ENCODE data around the gene CXCL12. TPM values are rescaled to one million over a fixed set of nuclear protein-coding genes. Genes with fewer than 3 reads are reported as not detected.

The CXCL12 gene
- total RNA-seq, 2 experiments from 2014 or later: not detected

DNA sequence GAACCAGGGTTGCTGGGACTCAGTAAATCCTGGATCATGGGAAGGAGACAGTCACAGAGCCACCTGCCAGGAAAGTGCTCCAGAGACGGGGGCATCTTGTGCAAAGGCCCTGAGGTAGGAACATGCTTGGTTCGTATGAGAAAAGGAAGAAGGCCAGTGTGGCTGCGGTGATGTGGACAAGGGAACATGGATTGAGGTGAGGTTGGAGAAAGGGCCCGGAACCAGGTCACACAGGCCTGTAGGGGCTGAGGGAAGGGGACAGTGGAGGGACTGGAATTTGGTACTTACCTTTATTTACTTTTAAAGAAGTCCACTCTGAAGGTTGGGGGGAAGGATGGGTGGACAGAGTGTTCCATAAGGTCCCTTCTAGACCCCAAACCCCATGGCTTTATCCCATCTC lies 32.9 kb upstream of the CXCL12 start:
- ChIA-PET POLR2A (no interaction called here), CTCF (no interaction called here)
- Mint-ChIP-seq H3K27me3 (peaks cover 16% of the 10 kb centered on the region), H3K4me3 (no peak overlapping the region), H3K27ac (no peak overlapping the region), H3K9me3 (ENCODE audit: low read depth) (no peaks in the 10 kb centered on the region), H3K4me1 (no peaks in the 10 kb centered on the region), H3K36me3 (ENCODE audit: low read depth) (no peaks in the 10 kb centered on the region)
- DNase-seq (no peak), ATAC-seq (no peak)
- intact Hi-C loops (cut with DNase I, micrococcal nuclease): no loop called here

DNA sequence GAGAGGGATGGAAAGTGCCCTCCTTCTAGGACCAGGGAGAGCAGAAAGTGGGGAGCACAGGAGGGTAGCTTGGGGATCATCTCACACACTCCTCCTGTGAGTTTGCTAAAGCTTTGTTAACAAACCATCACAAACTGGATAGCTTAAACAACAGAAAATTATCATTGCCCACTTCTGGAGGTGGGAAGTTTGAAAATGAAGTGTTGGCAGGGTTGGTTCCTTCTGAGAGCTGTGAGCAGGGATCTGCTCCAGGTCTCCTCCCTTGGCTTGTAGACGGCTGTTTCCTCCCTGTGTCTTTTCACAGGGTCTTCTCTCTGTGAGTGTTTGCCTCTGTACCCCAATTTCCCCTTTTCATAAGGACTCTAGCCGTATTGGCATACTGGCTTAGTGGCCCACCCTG lies 32.0 kb upstream of the CXCL12 start:
- intact Hi-C loops (cut with DNase I, micrococcal nuclease): no loop called here
- Mint-ChIP-seq H3K4me3 (no peak overlapping the region), H3K9me3 (ENCODE audit: low read depth) (no peaks in the 10 kb centered on the region), H3K27ac (no peak overlapping the region), H3K4me1 (no peaks in the 10 kb centered on the region), H3K36me3 (ENCODE audit: low read depth) (no peaks in the 10 kb centered on the region), H3K27me3 (peaks cover 20% of the 10 kb centered on the region)
- ChIA-PET POLR2A (no interaction called here), CTCF (no interaction called here)
- ATAC-seq (no peak), DNase-seq (no peak)

GRCh38 chr10:44416021-44416771 lies 31.3 kb upstream of the CXCL12 start:
- no peak for ATAC-seq
- H3K4me3 Mint-ChIP-seq: no peak overlapping the region

GRCh38 chr10:44415121-44415520 lies 30.2 kb upstream of the CXCL12 start:
- CTCF ChIA-PET: no interaction called here
- H3K36me3 Mint-ChIP-seq (ENCODE audit: low read depth): no peaks in the 10 kb centered on the region

More at GRCh38 chr10:44416021-44416771, 31.3 kb upstream of the CXCL12 start:
- Mint-ChIP-seq H3K27me3 (peaks cover 22% of the 10 kb centered on the region), H3K9me3 (ENCODE audit: low read depth) (no peaks in the 10 kb centered on the region), H3K36me3 (ENCODE audit: low read depth) (no peaks in the 10 kb centered on the region), H3K4me1 (no peaks in the 10 kb centered on the region), H3K27ac (no peak overlapping the region)
- ChIA-PET POLR2A (no interaction called here), CTCF (no interaction called here)
- intact Hi-C loops (cut with DNase I, micrococcal nuclease): no loop called here
- no peak for DNase-seq

GRCh38 chr10:44413416-44413815 lies 28.5 kb upstream of the CXCL12 start:
- H3K27ac Mint-ChIP-seq: no peak overlapping the region
- ChIA-PET CTCF (no interaction called here), POLR2A (no interaction called here)
- ATAC-seq: no peak
- H3K4me1 Mint-ChIP-seq: no peaks in the 10 kb centered on the region
- DNase-seq: no peak
- no peaks in the 10 kb centered on the region for H3K36me3 Mint-ChIP-seq (ENCODE audit: low read depth)
- no peaks in the 10 kb centered on the region for H3K9me3 Mint-ChIP-seq (ENCODE audit: low read depth)
- intact Hi-C loops (cut with DNase I, micrococcal nuclease): no loop called here
- peaks cover 29% of the 10 kb centered on the region for H3K27me3 Mint-ChIP-seq
- no peak overlapping the region for H3K4me3 Mint-ChIP-seq

More at GRCh38 chr10:44415121-44415520, 30.2 kb upstream of the CXCL12 start:
- no peak for ATAC-seq
- H3K27ac Mint-ChIP-seq: no peak overlapping the region
- no peaks in the 10 kb centered on the region for H3K9me3 Mint-ChIP-seq (ENCODE audit: low read depth)
- DNase-seq: no peak
- H3K27me3 Mint-ChIP-seq: peaks cover 22% of the 10 kb centered on the region
- POLR2A ChIA-PET: no interaction called here
- H3K4me3 Mint-ChIP-seq: no peak overlapping the region
- H3K4me1 Mint-ChIP-seq: no peaks in the 10 kb centered on the region
- intact Hi-C loops (cut with DNase I, micrococcal nuclease): no loop called here

DNA sequence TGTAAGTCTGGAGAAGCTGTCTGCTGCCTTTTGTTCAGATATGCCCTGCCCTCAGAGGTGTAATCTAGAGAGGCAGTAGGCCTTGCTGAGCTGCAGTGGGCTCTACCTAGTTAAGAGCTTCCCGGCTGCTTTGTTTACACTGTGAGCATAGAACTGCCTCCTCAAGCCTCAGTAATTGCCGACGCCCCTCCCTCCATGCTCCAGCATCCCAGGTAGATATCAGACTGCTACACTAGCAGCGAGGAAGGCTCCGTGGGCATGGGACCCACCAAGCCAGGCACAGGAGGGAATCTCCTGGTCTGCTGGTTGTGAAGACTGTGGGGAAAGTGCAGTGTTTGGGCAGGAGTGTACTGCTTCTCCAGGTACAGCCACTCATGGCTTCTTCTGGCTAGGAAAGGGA lies 26.4 kb upstream of the CXCL12 start:
- no peak for ATAC-seq
- Mint-ChIP-seq H3K9me3 (ENCODE audit: low read depth) (no peaks in the 10 kb centered on the region), H3K27ac (no peak overlapping the region), H3K36me3 (ENCODE audit: low read depth) (no peaks in the 10 kb centered on the region), H3K4me3 (no peak overlapping the region), H3K4me1 (no peaks in the 10 kb centered on the region), H3K27me3 (peaks cover 20% of the 10 kb centered on the region)
- ChIA-PET CTCF (no interaction called here), POLR2A (no interaction called here)
- DNase-seq: no peak
- intact Hi-C loops (cut with DNase I, micrococcal nuclease): no loop called here

DNA sequence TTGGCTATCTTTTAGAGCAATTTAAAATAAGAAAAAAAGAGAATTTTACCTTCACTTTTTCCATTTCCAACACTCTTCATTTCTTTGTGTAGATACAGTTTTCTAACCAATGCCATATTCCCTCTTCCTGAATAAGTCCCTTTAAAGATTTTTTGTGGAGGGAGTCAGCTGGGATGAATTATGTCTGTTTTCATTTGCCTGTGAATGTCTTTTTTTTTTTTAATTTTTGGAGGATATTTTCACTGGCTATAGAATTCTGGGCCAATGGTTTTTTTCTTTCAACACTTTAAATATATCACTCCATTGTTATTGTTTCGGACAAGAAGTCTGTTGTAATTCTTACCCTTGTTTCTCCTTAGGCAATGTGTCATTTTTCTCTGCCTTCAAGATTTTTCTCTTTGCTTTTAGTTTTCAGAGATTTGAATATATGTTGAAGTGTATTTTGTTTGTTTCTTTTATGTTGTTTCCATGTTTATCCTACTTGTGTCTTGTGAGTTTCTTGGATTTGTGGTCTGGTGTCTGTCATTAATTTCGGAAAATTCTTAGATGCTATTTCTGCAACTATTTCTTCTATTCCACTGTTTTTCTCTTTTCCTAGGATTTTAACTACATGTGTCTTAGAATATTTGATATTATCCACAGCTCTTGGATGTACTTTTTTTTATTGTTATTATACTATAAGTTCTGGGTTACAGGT lies 20.0 kb upstream of the CXCL12 start:
- intact Hi-C loops (cut with DNase I, micrococcal nuclease): no loop called here
- Mint-ChIP-seq H3K4me1 (no peaks in the 10 kb centered on the region), H3K36me3 (ENCODE audit: low read depth) (no peaks in the 10 kb centered on the region)

DNA sequence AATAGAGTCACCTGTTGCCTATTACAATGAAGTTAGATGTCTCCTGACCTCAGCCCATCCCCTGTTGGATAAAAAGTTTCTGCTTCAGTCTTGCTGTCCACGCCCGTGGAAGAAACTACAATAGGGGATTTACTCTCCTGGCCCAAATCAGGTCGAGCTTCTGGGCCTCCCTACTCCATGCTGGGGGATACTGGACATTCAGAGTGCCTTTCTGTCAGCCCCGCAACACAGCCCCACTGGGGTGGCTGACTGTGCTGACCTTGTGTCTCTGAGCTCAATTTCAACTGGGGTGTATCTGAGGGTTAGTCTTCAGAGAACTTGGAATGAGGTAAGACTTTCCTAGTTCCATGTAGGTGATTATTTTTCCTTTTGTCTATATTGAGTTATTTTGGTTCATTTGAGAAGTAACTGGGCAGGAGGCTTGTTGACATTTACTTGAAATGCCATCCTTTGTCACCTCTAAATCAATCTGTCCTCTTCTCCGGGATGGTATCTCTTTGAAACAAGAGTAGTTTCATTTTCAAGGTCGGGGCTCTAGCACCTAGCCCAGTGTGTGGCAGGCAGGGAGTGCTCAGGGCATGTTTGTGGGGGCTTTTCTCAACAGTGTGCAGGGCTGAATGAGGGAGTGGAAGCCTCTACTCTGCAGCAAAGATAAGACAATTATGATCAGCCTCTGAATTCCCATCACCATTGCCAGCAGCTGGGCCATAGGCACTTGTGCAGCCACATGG lies 17.7 kb upstream of the CXCL12 start:
- ChIA-PET CTCF (interaction anchor here (0.5 to 1.4 kb wide), 2 partner anchors 16 to 55 kb away, joined by 3 read pairs; no protein-coding TSS in a partner anchor), POLR2A (no interaction called here)
- Mint-ChIP-seq H3K4me1 (no peaks in the 10 kb centered on the region), H3K36me3 (ENCODE audit: low read depth) (no peaks in the 10 kb centered on the region), H3K4me3 (no peak overlapping the region), H3K27me3 (peaks cover 10% of the 10 kb centered on the region), H3K9me3 (ENCODE audit: low read depth) (no peaks in the 10 kb centered on the region), H3K27ac (no peak overlapping the region)
- no peak for ATAC-seq
- no peak for DNase-seq
- intact Hi-C loops (cut with DNase I, micrococcal nuclease): no loop called here

More for the DNA sequence above, 20.0 kb upstream of the CXCL12 start:
- ATAC-seq: no peak
- DNase-seq: no peak
- Mint-ChIP-seq H3K27ac (no peak overlapping the region), H3K9me3 (ENCODE audit: low read depth) (no peaks in the 10 kb centered on the region), H3K27me3 (peaks cover 17% of the 10 kb centered on the region), H3K4me3 (no peak overlapping the region)
- ChIA-PET POLR2A (no interaction called here), CTCF (no interaction called here)

DNA sequence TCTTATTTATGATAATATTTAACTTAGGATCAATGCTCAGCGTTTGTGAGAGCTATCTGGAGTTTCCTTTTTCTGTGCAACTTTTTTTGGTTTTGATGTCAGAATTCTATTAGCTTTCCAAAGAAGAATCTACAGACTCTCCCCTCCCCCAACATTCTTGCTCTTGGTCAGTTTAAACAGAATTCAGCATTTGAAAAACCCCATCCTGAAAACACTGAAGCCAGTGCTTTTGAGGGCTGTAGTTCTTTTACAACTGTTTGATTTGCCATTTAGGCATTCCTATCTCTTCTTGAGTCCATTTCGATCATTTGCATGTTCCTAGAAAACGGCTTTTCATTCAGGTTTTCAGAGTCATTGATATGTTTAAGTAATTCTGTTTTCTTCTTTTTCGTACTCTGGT lies 15.6 kb upstream of the CXCL12 start:
- DNase-seq: no peak

DNA sequence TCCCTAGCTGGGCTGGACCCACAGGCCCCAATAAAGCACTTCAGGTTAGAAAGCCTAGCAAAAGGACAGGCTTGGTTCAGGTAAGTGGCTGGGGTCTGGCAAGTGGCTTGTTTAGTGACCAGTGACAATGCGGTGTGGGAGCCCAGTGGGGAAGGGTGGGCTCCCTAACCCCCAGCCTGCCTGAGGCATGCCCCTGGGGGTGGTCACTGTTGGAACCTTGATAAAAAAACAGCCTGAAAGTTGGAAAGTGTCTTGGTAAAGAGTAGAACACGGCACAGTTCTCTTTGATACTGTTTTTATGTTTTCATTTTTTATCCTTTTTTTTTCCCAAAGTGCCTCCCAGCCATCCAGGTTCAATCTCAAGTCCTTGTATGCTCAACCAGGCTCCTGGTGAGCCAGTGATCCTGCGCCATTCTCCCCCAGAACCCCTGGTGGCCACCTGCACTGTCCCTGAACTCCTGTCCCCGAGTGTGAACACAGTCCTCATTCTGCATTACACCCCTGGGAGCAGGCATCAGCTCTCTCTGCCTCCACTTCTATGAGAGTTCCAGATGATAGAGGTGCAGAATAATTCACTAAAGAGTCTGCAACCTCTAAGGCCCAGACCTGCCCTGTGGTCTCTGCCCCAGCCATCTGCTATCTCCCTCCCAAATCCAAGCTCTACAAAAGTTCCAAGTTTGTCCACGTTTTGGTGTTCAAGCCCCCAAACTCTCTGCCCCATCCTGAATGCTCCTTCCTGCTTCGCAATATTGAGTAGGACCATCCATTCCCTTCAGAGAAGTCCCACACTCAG lies 15.0 kb upstream of the CXCL12 start:
- CTCF ChIA-PET: no interaction called here
- no peak for DNase-seq
- no peak for ATAC-seq

More for the DNA sequence above, 15.6 kb upstream of the CXCL12 start:
- H3K27ac Mint-ChIP-seq: no peak overlapping the region
- no peaks in the 10 kb centered on the region for H3K4me1 Mint-ChIP-seq
- H3K27me3 Mint-ChIP-seq: peaks cover 12% of the 10 kb centered on the region
- H3K36me3 Mint-ChIP-seq (ENCODE audit: low read depth): no peaks in the 10 kb centered on the region
- intact Hi-C loops (cut with DNase I, micrococcal nuclease): no loop called here
- H3K4me3 Mint-ChIP-seq: no peak overlapping the region
- no peaks in the 10 kb centered on the region for H3K9me3 Mint-ChIP-seq (ENCODE audit: low read depth)
- ChIA-PET CTCF (no interaction called here), POLR2A (no interaction called here)
- ATAC-seq: no peak

More for the DNA sequence above, 15.0 kb upstream of the CXCL12 start:
- POLR2A ChIA-PET: interaction anchor here (0.6 kb wide), 1 partner anchor 27 kb away, joined by 3 read pairs; no protein-coding TSS in a partner anchor
- Mint-ChIP-seq H3K9me3 (ENCODE audit: low read depth) (no peaks in the 10 kb centered on the region), H3K36me3 (ENCODE audit: low read depth) (no peaks in the 10 kb centered on the region), H3K4me1 (no peaks in the 10 kb centered on the region), H3K27me3 (peaks cover 11% of the 10 kb centered on the region), H3K27ac (no peak overlapping the region), H3K4me3 (no peak overlapping the region)
- intact Hi-C loops (cut with DNase I, micrococcal nuclease): no loop called here

All from activated CD4-positive, alpha-beta T cell treated with anti-CD3 and anti-CD28 coated beads for 36 hours (primary cell).